Measurements from ENCODE around the gene AGAP1.

The AGAP1 gene

GRCh38 chr2:235983016-235983415 lies 489.2 kb downstream of the AGAP1 start:
- DNase-seq, result no peak

DNA sequence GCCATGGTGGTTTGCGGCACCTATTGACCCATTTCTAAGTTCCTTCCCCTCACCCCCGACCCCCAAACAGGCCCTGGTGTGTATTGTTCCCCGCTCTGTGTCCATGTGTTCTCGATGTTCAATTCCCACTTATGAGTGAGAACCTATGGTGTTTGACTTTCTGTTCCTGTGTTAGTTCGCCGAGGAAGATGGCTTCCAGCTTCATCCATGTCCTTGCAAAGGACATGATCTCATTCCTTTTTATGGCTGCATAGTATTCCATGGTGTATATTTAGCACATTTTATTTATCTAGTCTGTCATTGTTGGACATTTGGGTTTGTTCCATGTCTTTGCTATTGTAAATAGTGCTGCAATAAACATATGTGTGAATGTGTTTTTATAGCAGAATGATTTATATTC lies 490.7 kb downstream of the AGAP1 start:
- DNase-seq, result no peak

GRCh38 chr2:235986361-235986760 lies 492.5 kb downstream of the AGAP1 start:
- no peak for DNase-seq

DNA sequence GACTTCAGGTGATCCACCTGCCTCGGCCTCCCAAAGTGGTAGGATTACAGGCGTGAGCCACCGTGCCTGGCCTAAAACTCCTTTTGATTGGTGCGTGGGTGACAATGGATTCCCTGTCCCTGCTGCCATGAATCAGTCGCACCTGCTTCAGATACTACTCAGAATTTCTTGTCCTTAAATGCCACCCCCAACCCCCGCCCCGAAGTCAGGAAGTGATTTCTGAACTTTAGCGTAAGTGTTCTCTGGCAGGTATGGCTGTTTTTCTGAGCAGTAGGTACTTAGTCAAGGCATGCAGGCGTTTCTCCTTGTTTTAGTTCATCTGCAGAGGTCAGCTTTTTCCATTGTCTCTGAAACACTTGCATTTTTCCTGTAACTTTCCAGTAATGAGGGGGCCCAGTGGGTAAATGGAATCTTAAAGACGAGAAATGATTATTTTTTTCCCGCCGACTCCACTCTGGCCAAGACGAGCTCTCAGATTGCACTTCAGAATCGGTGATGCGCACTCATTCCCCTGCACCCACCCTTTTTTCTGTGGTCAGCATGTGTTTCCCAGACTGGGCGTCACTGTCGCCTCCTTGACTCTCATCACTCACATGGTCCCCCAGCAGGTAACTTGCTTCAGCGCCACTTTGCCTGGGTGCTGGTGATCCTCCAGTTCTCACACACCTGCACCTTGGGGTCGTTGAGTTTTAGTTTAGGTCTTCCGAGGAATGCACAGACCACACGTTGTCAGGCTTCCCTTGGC lies 494.6 kb downstream of the AGAP1 start:
- no peak for DNase-seq

DNA sequence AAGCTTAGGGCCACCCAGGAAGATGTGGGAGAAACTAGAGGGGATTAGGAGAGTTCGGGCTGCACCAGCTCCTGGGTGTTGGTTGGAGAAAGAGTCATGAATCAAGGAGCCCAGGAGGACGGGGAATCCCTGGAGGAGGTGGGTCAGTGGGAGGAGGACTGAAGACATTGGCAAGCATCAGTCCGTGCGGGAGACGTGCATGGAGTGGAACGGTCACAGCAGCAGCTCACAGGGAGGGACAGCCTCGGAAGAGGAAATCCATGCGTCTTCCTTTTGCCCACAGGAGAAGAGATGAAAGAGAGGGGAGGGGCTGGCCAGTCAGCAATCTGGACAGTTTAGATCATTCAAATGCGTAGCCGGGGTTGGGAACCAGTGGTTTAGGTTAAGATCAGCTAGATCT lies 495.7 kb downstream of the AGAP1 start:
- no peak for DNase-seq

- DNase-seq, result no peak
These were observed 496.5 kb downstream of the AGAP1 start for GRCh38 chr2:235990344-235990743.

DNA sequence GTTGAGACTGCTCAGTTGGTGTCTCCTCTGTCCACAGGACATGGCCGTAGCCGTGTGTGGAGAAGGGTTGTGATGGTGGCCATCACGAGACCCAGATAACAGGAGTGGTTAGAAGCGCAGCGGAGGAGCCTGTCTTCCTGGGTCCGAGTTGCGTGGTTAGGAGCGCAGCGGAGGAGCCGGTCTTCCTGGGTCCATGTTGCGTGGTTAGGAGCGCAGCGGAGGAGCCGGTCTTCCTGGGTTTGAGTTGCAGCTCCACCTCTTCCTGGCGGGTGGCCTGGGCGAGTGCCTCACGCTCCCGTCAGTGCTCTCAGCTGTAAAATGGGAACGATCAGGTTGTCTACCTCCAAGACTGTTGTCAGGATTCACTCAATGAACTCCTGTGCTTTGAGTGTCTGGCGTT lies 498.2 kb downstream of the AGAP1 start:
- DNase-seq, result no peak

GRCh38 chr2:235996419-235996818 lies 502.6 kb downstream of the AGAP1 start:
- DNase-seq, result no peak

DNA sequence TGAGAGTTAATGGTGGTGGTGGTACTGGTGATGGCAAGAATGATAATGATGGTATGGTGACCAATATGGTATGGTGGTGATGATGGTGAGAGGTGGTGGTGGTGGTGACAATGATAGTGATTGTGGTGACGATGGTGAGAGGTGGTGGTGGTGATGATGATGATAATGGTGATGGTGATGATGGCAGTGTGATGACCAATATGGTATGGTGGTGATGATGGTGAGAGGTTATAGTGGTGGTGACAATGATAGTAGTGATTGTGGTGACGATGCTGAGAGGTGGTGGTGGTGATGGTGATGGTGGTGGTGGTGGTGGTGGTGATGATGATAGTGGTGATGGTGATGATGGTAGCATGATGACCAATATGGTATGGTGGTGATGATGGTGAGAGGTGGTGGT lies 505.2 kb downstream of the AGAP1 start:
- no peak for DNase-seq

GRCh38 chr2:236001166-236001828 lies 507.5 kb downstream of the AGAP1 start:
- no peak for DNase-seq

DNA sequence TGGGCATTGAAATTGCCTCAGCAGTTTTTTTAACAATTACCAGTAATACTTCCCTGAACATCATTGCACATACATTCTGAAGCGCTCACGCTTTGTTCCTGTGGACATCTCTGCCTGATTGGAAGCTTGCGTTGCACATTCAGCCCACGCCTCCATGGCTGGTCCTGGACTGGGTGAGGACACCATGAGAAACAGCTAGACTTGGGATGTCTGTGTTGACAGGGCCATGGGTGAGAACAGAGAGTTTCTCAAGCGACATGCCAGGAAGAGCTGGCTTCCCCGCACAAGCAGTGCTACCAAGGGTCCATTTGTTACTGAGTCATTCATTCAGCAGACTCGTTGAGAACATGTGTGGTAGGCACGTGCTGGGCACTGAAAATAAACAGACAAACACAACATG lies 508.0 kb downstream of the AGAP1 start:
- DNase-seq, result no peak

DNA sequence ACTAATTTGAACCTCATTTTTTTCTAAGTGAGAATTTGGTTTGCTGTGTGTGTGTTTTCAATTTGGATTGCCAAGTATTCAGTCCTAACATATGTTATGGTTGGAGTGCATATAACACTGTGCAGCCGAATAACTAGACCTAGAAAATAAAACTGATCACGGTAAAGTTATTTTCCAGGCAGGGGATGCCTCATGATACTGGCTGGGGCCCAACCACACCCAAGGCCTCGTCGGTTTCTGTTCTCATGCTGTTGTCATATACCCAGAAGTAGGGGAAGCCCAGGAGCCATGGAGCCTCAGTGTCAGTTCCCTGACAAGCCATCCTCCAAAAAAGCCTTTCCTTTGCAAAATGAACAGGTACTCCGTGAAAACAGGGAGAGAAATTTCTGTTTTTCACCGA lies 514.2 kb downstream of the AGAP1 start:
- DNase-seq, result peak; percentile 14

DNA sequence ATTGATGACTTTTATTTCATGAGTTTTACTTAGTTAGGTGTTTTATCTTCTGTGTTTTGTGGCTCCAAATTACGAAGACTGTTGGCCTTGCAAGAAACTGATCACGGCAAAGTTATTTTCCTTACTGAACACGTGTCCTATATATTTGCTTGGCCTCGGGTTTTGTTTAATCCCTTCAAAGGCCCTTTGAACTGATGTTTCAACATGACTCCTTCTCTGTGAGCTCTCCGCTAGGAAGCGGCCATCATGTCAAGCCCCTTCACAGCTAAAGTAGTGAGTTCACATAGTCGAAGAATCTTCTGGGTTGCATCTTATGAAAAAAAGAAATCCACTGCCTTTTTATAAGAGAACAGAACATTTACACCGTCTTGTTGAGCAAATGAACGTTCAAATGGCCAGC lies 515.0 kb downstream of the AGAP1 start:
- DNase-seq, result no peak

GRCh38 chr2:236010920-236011685 lies 517.3 kb downstream of the AGAP1 start:
- no peak for DNase-seq

DNA sequence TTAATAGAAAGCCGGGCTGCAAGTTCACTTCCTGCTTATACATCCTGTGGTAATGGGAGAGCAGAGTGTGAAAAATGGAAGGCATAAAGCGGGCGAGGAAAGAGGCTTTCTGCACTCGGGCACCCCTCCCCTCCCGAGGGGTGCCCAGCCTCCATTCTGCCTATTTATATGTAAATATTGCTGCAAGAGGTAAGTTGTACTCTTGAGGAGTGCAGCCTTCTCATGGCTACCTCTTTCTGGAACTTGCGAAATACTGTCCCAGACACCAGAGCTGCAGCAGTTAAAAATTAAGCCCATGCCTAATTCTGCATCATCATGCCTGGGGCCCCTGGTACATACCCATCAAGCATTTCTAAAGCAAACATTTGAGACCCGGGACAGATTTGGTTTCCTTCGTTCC lies 518.3 kb downstream of the AGAP1 start:
- no peak for DNase-seq

DNA sequence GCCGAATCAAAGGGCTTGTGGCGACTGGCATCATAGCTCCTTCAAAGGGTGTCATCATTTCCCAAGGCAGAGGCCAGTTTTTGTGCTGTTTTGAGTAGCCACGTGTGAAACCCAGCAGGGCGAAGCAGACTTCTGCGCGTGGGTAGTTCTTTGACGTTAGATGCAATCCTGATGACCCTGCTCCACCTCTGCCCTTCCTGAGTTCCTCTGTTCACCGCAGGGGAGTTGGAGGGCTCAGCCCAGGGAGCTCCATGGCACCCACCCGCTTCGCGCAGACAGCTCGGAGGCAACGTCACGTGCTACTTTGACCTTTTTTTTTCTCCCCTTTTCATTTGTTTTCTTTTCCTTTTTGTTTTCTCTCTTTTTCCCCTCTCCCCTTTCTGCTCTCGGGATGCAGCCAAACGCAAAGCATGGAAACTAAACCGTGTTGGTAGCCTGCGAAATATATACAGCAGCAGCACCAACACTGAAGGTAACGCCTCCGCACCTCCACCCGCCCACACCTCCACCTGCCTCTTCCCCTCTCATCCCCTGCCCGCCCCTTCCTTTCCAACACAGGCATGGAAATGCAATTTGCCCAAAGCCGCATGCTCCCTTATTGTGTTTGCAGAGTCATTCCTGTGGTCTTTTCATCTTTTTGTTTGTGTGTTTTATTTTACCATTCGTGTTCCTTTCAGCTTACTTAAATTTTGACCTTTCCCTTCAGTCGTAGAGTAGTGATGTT lies 520.7 kb downstream of the AGAP1 start:
- DNase-seq, result no peak

DNA sequence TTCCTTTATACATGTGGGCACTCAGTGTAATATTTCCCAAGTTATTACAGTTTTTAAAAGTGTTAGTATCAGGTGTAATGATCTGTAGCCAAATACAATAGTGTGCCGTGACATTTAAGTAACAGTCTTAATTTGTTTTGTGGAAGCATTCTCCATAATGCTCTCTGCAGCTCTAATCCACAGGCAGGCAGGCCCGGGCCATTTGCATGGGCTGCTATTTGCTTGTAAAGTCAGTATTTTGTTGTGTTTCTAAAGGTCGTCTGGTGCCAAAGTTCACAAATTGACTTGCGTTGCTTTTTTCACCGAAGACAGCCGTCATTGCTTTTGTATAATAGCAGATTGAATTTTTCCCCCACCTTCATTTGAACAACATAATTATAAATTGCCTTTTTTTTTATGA lies 521.3 kb downstream of the AGAP1 start:
- no peak for DNase-seq

DNA sequence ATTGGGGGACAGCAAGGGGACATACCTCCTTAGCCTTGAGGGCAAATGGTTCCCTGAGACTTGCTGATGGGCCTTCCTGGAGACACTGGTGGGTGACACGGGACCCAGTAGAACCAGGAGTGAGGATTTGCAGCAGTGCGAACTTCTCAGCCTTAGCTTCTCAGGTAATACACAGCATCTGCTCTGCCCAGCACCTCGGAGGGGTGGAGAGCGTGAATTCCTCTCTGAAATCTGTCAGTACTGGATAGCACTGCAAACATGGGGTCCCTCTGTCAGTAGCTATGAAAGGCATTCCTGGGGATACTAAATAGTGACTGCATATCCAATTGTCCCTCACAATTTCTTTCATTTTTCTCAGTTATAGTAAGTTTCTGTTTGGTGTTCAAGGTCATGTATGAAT lies 522.7 kb downstream of the AGAP1 start:
- no peak for DNase-seq

GRCh38 chr2:236017446-236017845 lies 523.6 kb downstream of the AGAP1 start:
- DNase-seq, result no peak

DNA sequence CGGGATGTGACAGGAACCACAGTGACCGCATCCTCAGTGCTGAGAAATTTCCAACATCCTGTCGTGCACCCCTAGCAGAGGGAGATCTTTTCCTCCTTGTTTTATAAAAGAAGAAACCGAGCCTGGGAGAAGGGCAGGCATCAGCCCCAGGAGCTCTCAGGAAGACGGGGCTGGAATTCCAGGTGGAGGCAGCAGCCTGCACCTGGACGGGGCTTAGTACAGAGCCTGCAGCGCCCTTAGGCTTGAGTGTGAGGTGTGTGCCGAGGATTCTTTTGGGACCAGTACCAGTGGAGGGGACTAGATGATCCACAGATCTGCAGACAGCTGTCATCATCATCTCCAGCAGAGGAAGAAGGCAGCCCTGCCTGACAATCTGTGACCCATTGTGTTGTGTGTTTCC lies 525.6 kb downstream of the AGAP1 start:
- no peak for DNase-seq

DNA sequence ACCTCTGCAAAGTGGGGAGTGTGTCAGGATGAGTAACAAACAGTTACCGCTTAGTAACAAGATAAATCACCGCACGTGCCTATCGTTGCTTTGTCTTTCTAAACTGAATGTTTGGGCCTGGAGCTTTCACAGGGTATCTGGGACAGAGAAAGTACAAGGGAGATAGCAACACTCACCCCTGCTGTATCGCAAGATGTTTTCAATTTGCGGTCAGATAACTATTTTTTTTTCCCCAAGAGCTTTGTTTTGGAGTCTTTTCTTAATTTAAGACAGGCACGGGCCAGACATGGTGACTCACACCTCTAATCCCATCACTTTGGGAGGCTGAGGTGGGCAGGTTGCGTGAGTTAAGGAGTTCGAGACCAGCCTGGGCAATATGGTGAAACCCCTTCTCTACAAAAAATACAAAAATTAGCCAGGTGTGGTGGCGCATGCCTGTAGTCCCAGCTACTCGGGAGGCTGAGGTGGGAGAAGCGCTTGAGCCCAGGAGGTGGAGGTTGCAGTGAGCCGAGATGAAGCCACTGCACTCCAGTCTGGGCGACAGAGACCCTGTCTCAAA lies 527.7 kb downstream of the AGAP1 start:
- DNase-seq, result no peak

- DNase-seq, result no peak
These were observed 528.3 kb downstream of the AGAP1 start for GRCh38 chr2:236022128-236022527.

GRCh38 chr2:236025892-236026291 lies 532.0 kb downstream of the AGAP1 start:
- DNase-seq, result no peak
